AG09309 (cell line): ENCODE results near the gene TMEM187.

Source experiments
- DNase-seq: peaks from one replicate; pipeline ENCODE4 v3.0.0-alpha.2; 2010; ENCODE audit warnings: low read depth
- H3K4me3 ChIP-seq: 2 replicates; pipeline ENCODE4 v1.5.1; 2011; ENCODE audit warnings: mild to moderate bottlenecking, low read depth, low read length, moderate library complexity; ENCODE audit not compliant: control insufficient read depth
- TF ChIP-seq, protein P1 (sequence below): IDR thresholded peaks from 2 replicates; pipeline ENCODE4 v1.5.1; 2011; ENCODE audit warnings: mild to moderate bottlenecking, low read depth, low read length, inconsistent platforms; ENCODE audit not compliant: insufficient read depth, control insufficient read depth; ENCODE audit errors: missing control alignments

Gene TMEM187

GRCh38 chrX:154024271-154024670 is 51.7 kb downstream of the TMEM187 start:
- TF ChIP-seq, protein P1, sequence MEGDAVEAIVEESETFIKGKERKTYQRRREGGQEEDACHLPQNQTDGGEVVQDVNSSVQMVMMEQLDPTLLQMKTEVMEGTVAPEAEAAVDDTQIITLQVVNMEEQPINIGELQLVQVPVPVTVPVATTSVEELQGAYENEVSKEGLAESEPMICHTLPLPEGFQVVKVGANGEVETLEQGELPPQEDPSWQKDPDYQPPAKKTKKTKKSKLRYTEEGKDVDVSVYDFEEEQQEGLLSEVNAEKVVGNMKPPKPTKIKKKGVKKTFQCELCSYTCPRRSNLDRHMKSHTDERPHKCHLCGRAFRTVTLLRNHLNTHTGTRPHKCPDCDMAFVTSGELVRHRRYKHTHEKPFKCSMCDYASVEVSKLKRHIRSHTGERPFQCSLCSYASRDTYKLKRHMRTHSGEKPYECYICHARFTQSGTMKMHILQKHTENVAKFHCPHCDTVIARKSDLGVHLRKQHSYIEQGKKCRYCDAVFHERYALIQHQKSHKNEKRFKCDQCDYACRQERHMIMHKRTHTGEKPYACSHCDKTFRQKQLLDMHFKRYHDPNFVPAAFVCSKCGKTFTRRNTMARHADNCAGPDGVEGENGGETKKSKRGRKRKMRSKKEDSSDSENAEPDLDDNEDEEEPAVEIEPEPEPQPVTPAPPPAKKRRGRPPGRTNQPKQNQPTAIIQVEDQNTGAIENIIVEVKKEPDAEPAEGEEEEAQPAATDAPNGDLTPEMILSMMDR, result no peak
- no peak for DNase-seq
- no peak overlapping the region for H3K4me3 ChIP-seq

GRCh38 chrX:154025230-154025629 is 52.7 kb downstream of the TMEM187 start:
- no peak overlapping the region for H3K4me3 ChIP-seq
- TF ChIP-seq, protein P1, result no peak
- no peak for DNase-seq

DNA sequence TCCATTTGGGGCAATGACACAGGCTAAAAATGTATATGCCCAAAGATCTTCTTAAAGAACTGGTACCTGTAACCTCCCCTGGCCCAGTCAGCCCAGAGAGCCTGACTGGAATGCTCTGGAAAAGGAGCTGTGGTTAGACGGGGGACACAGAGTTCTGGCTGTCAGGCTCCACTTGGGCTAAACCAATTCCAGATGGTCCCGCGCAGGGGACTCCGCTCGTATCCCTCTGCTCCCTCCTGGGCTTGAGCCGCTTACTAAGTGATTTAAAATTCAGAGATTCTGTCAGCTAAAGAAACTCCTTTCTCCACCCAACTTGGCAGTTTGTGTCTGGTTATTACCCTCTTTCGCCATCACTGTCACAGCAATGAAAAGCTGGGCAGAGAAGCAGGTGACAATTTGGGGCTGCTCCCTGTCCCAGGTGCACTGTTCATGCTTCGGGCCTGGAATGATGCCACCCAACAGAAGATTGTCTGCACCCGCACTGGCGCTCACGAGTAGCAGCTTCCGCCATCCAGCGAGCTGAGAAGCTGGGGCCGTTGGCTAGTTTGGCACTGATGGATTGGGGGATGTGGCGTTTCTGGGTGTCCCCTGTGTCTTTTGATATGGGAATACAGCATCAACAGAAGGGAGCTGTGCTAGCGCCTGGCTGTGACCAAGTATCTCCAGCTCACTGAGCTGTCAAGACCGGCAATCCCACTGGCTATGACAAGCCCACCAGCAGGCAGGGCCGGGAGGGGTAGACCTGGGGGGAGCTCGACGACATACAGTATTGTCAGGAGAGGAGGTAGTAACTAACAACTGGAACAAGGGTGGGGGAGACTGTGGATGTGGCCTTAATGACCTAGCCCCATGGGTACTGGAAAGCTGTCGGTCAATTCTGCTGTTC is 53.8 kb downstream of the TMEM187 start:
- DNase-seq, result no peak
- H3K4me3 ChIP-seq, result no peak overlapping the region
- TF ChIP-seq, protein P1, result no peak

GRCh38 chrX:154027022-154027402 is 54.5 kb downstream of the TMEM187 start:
- DNase-seq, result no peak
- H3K4me3 ChIP-seq, result no peak overlapping the region
- TF ChIP-seq, protein P1, result no peak

DNA sequence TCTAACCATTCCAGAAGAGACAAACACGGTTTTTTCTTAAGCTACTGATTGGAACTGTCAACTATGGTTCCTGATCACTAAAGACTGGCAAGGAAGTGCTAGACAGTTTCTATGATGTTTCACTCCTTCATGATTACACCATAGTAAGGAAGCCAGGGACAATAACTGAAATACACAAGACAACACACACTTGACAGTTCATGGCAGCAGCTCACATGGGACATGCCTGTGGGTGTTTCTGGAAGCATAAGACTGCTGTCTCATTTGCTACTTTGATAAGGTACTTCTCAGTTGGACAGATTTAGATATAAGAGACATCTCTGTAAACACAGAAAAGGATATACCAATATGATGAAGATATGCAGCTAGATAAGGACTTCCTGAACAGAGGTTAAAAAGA is 55.4 kb downstream of the TMEM187 start:
- TF ChIP-seq, protein P1, result no peak
- DNase-seq, result no peak
- no peak overlapping the region for H3K4me3 ChIP-seq

DNA sequence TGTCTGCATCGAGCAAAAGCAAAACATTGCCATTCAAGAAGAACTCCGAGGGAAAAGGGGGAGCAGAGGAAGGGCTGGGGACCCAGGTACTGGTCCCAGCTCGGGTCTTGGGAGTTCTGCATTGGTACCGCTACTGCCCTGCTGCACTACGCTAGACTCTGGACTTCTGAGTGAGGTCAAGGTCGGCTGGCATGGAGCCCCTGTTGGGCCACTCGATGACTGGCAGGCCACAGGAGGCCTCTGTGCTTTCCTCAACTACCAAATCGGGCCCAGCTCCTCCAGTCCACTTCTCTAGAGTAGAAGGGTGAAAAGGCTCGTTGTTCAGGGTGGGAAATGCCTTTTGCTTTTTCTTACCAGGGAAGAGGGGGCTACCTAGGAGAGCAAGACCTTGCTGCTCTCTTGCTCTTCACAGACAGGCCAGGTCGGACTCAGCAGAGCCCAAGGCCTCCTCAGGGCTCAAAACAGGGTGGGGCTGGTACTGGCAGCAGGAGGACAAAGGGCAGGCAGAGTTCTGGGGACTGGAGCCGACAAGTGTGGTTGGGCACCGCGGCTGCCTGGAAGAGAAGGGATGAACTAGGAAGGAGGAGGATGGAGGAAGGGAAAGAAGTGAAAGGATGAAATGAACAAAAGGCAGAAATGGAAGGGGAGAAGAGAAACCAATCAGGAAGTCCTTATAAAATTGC is 56.1 kb downstream of the TMEM187 start:
- H3K4me3 ChIP-seq, result no peak overlapping the region
- DNase-seq, result no peak
- TF ChIP-seq, protein P1, result no peak
